Panc1 (cell line): ENCODE results near the gene GAB1. TPM values are rescaled to one million over a fixed set of nuclear protein-coding genes. Genes with fewer than 3 reads are reported as not detected.

Experiments
- ATAC-seq: fragments of 200-7000 bp; cut with Tn5 transposase; 2 replicates; pipeline ENCODE4 v1.9.1; 2020; ENCODE audit warnings: mild to moderate bottlenecking, moderate library complexity
- BruUV-seq: library from RNA; stranded (reverse); fragments of 400-500 nt; replicated peaks from 2 replicates; lab custom pipeline; 2021; lab: Mats Ljungman, UMichigan
- CTCF ChIA-PET: fragments of 300-600 bp; sonication (Branson Sonifier 250); formaldehyde crosslinking; loops from one replicate; lab custom pipeline; 2022; ENCODE audit warnings: antibody characterized with exemption; lab: Charles Lee
- POLR2A ChIA-PET: fragments of 300-600 bp; sonication (Branson Sonifier 250); formaldehyde crosslinking; loops from one replicate; lab custom pipeline; 2022; ENCODE audit warnings: antibody characterized with exemption; lab: Charles Lee
- DNase-seq: peaks from one replicate; pipeline ENCODE4 v3.0.0-alpha.2; 2010; ENCODE audit warnings: low read depth, low spot score
- H3K27ac ChIP-seq: 2 replicates; pipeline ENCODE4 v1.5.1; 2011; ENCODE audit warnings: mild to moderate bottlenecking, low read length, inconsistent platforms
- H3K27me3 ChIP-seq: fragments of 200-500 bp; sonication (Bioruptor generic); 2 replicates; pipeline ENCODE4 v1.6.0; 2014; ENCODE audit warnings: low read length, inconsistent platforms; ENCODE audit not compliant: control insufficient read depth, insufficient read depth
- H3K36me3 ChIP-seq: fragments of 200-500 bp; sonication (Bioruptor generic); 2 replicates; pipeline ENCODE4 v1.5.1; 2014; ENCODE audit warnings: inconsistent platforms, mild to moderate bottlenecking, low read length, moderate library complexity; ENCODE audit not compliant: control insufficient read depth, insufficient read depth
- H3K4me1 ChIP-seq: 2 replicates; pipeline ENCODE4 v1.5.1; 2011; ENCODE audit warnings: inconsistent platforms, mild to moderate bottlenecking, low read length, moderate library complexity; ENCODE audit not compliant: control insufficient read depth, insufficient read depth
- H3K4me3 ChIP-seq, 2 experiments: 2 replicates each; pipeline ENCODE4 v1.5.1; 2011 to 2012; ENCODE audit warnings: low read depth in 2 of 2, low read length in 2 of 2, mild to moderate bottlenecking in 2 of 2, inconsistent platforms in 1 of 2, moderate library complexity in 1 of 2
- H3K9me3 ChIP-seq: fragments of 200-500 bp; sonication (Bioruptor generic); 2 replicates; pipeline ENCODE4 v1.5.1; 2014; ENCODE audit warnings: low read depth, mild to moderate bottlenecking, inconsistent platforms, low read length, moderate library complexity; ENCODE audit not compliant: control insufficient read depth, insufficient read depth
- POLR2AphosphoS5 ChIP-seq: IDR thresholded peaks from 2 replicates; pipeline ENCODE4 v1.6.1; 2012; ENCODE audit warnings: mild to moderate bottlenecking, low read depth, low read length, moderate library complexity
- SIN3A ChIP-seq: IDR thresholded peaks from 2 replicates; pipeline ENCODE4 v1.6.1; 2012; ENCODE audit warnings: low read depth, mild to moderate bottlenecking, low read length, moderate library complexity, borderline replicate concordance; ENCODE audit not compliant: insufficient read depth
- TCF7L2 ChIP-seq: IDR thresholded peaks from 2 replicates; pipeline ENCODE4 v1.6.1; 2011; ENCODE audit warnings: mild to moderate bottlenecking, low read depth, low read length, inconsistent platforms
- in situ Hi-C: cut with HindIII; loops from 2 replicates; pipeline ENCODE4 v1.10.0; 2016; ENCODE audit warnings: low sequenced_read_pairs, low pct_unique_long_range_greater_than_20kb
- intact Hi-C: fragments of 100-400 bp; cut with micrococcal nuclease; formaldehyde crosslinking; loops from one replicate; pipeline ENCODE4 v1.10.0; 2022; ENCODE audit not compliant: unreplicated experiment
- total RNA-seq: library from RNA; stranded (reverse); gene quantifications from one replicate; pipeline ENCODE4 v1.2.1, GENCODE V29; 2021; ENCODE audit not compliant: unreplicated experiment
- TF ChIP-seq, protein P1 (sequence below): fragments of 450-650 bp; IDR thresholded peaks from 2 replicates; pipeline ENCODE4 v1.5.1; 2017; ENCODE audit warnings: mild to moderate bottlenecking
- TF ChIP-seq, protein P2 (sequence below), 2 experiments: IDR thresholded peaks; 2 replicates each; pipeline ENCODE4 v1.6.1; 2011 to 2012; ENCODE audit warnings: low read depth in 2 of 2, control low read depth in 1 of 2, low read length in 1 of 2, mild to moderate bottlenecking in 1 of 2, moderate library complexity in 1 of 2; ENCODE audit not compliant: insufficient read depth in 1 of 2

GAB1 gene
- total RNA-seq, 1 experiment from 2014 or later, result 2.8 TPM

DNA sequence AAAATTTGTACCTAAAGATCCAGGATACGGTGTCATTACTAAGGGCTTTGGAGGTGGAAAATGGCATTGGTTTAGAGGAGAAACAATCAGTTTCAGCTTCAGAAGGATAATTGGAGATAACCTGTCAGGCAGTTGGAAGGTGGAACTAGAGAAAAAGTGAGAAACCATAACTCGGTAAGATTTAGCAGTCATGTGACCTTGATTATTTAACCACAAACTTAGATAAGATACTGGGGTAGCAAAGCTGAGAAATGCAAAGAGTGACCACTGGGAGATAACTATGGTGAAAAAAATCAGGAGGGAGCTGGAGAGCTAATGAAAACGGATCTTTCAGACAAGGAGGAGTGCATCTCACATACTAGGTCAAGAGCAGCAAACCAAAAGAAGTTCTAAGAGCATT is 118.5 kb downstream of the GAB1 start:
- no peaks in the 10 kb centered on the region for H3K36me3 ChIP-seq
- no TSS peak for BruUV-seq
- no peak for DNase-seq
- no peaks in the 10 kb centered on the region for H3K4me1 ChIP-seq
- ChIA-PET POLR2A (no interaction called here), CTCF (no interaction called here)
- intact Hi-C loops (no loop called here), in situ Hi-C loops (no loop called here)
- no peak for ATAC-seq
- TF ChIP-seq TCF7L2, result no peak
- TF ChIP-seq, protein P1, sequence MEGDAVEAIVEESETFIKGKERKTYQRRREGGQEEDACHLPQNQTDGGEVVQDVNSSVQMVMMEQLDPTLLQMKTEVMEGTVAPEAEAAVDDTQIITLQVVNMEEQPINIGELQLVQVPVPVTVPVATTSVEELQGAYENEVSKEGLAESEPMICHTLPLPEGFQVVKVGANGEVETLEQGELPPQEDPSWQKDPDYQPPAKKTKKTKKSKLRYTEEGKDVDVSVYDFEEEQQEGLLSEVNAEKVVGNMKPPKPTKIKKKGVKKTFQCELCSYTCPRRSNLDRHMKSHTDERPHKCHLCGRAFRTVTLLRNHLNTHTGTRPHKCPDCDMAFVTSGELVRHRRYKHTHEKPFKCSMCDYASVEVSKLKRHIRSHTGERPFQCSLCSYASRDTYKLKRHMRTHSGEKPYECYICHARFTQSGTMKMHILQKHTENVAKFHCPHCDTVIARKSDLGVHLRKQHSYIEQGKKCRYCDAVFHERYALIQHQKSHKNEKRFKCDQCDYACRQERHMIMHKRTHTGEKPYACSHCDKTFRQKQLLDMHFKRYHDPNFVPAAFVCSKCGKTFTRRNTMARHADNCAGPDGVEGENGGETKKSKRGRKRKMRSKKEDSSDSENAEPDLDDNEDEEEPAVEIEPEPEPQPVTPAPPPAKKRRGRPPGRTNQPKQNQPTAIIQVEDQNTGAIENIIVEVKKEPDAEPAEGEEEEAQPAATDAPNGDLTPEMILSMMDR, result no peak
- TF ChIP-seq, protein P2, sequence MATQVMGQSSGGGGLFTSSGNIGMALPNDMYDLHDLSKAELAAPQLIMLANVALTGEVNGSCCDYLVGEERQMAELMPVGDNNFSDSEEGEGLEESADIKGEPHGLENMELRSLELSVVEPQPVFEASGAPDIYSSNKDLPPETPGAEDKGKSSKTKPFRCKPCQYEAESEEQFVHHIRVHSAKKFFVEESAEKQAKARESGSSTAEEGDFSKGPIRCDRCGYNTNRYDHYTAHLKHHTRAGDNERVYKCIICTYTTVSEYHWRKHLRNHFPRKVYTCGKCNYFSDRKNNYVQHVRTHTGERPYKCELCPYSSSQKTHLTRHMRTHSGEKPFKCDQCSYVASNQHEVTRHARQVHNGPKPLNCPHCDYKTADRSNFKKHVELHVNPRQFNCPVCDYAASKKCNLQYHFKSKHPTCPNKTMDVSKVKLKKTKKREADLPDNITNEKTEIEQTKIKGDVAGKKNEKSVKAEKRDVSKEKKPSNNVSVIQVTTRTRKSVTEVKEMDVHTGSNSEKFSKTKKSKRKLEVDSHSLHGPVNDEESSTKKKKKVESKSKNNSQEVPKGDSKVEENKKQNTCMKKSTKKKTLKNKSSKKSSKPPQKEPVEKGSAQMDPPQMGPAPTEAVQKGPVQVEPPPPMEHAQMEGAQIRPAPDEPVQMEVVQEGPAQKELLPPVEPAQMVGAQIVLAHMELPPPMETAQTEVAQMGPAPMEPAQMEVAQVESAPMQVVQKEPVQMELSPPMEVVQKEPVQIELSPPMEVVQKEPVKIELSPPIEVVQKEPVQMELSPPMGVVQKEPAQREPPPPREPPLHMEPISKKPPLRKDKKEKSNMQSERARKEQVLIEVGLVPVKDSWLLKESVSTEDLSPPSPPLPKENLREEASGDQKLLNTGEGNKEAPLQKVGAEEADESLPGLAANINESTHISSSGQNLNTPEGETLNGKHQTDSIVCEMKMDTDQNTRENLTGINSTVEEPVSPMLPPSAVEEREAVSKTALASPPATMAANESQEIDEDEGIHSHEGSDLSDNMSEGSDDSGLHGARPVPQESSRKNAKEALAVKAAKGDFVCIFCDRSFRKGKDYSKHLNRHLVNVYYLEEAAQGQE (IDR thresholded peaks at IDR 0.05; ENCODE audit: insufficient read depth in 1 of 2, low read depth in 2 of 2, low read length in 1 of 2), result no peak
- TF ChIP-seq SIN3A, result no peak
- TF ChIP-seq POLR2AphosphoS5, result no peak
- no peak overlapping the region for H3K4me3 ChIP-seq
- H3K27me3 ChIP-seq, result no peaks in the 10 kb centered on the region
- H3K27ac ChIP-seq, result no peak overlapping the region
- H3K9me3 ChIP-seq, result no peaks in the 10 kb centered on the region

DNA sequence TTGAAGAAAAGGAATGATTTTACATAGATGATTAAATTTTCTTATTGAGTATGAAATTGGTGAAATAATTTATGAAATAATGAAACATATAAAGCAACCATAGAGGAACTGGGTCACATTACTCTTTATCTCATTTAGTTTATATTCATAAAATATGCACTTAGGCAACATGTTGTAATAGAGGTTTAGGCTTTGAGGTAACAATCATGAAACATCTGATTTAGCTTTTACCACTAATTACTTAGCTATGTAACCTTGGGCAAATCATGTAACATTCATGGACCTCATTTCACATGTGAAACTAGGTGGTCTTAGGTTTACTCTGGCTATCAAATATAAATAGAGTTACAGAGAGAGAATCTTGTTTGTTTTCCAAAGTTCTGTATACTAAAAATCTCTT is 122.3 kb downstream of the GAB1 start:
- TF ChIP-seq POLR2AphosphoS5 (no peak), TCF7L2 (no peak), SIN3A (no peak)
- TF ChIP-seq, protein P1, result no peak
- TF ChIP-seq, protein P2 (IDR thresholded peaks at IDR 0.05; ENCODE audit: insufficient read depth in 1 of 2, low read depth in 2 of 2, low read length in 1 of 2), result no peak
- no TSS peak for BruUV-seq
- no peak overlapping the region for H3K4me3 ChIP-seq
- H3K36me3 ChIP-seq, result no peaks in the 10 kb centered on the region
- H3K27ac ChIP-seq, result no peak overlapping the region
- DNase-seq (no peak), ATAC-seq (no peak)
- CTCF ChIA-PET, result no interaction called here
- no peaks in the 10 kb centered on the region for H3K4me1 ChIP-seq
- POLR2A ChIA-PET, result no interaction called here
- H3K27me3 ChIP-seq, result no peaks in the 10 kb centered on the region
- intact Hi-C loops (no loop called here), in situ Hi-C loops (no loop called here)
- no peaks in the 10 kb centered on the region for H3K9me3 ChIP-seq
